Left ventricle myocardium superior (tissue), 1 donor: ENCODE measurements around the gene HDAC2. TPM values are rescaled to one million over a fixed set of nuclear protein-coding genes. Genes with fewer than 3 reads are reported as not detected.
A peak's percentile ranks its signal among the peaks of the same experiment; 100 is the strongest.
"Not testable (repeated sequence)": the region's sequence is repeated elsewhere in the genome, so short reads cannot be mapped to it uniquely, and the experiment has no call there.

ENCODE experiments used
- ATAC-seq: fragments of 200-7000 bp; cut with Tn5 transposase; one replicate; pipeline ENCODE4 v1.9.1; 2020; ENCODE audit warnings: mild to moderate bottlenecking, moderate library complexity
- DNase-seq: peaks from one replicate; pipeline ENCODE4 v3.0.0-alpha.2; 2020
- intact Hi-C: fragments of 100-400 bp; cut with micrococcal nuclease; formaldehyde crosslinking; loops from one replicate; pipeline ENCODE4 v1.11.0; 2022
- total RNA-seq: library from RNA; stranded (reverse); fragmentation: NEBNext Ultra II Directional; extraction: Animal tissue kit (Norgen Biotek cat#: 25700); gene quantifications from one replicate; pipeline ENCODE4 v1.2.1, GENCODE V29; 2021
- donor health status: DM: no; HTN: yes; CAD: no; lungs with severe emphysema.

HDAC2 gene
- total RNA-seq, 1 donor from 2014 or later: 46.7 TPM

GRCh38 chr6:113924312-113924723 lies 46.6 kb downstream of the HDAC2 start:
- peak; percentile 64 for ATAC-seq
- intact Hi-C loops: no loop called here
- no peak for DNase-seq

- DNase-seq (no peak), ATAC-seq (no peak)
- intact Hi-C loops: no loop called here
Observed at GRCh38 chr6:113923526-113923925, 47.4 kb downstream of the HDAC2 start.

GRCh38 chr6:113921299-113921904 lies 49.5 kb downstream of the HDAC2 start:
- intact Hi-C loops: no loop called here

GRCh38 chr6:113920663-113921267 lies 50.2 kb downstream of the HDAC2 start:
- intact Hi-C loops: no loop called here
- DNase-seq: no peak
- ATAC-seq: peak; percentile 61

More at GRCh38 chr6:113921299-113921904, 49.5 kb downstream of the HDAC2 start:
- no peak for DNase-seq
- no peak for ATAC-seq

- DNase-seq, intact Hi-C loops, ATAC-seq: not testable (repeated sequence)
Observed at GRCh38 chr6:113910285-113910684, 60.7 kb downstream of the HDAC2 start.

- intact Hi-C loops: loop anchor here (10.0 kb wide), 1 partner anchor 1135 kb away; no protein-coding TSS in a partner anchor
Observed at GRCh38 chr6:113909224-113909856, 61.6 kb downstream of the HDAC2 start.

GRCh38 chr6:113908801-113909200 lies 62.1 kb downstream of the HDAC2 start:
- intact Hi-C loops: loop anchor here (10.0 kb wide), 1 partner anchor 1134 kb away; no protein-coding TSS in a partner anchor
- ATAC-seq (no peak), DNase-seq (no peak)

More at GRCh38 chr6:113909224-113909856, 61.6 kb downstream of the HDAC2 start:
- ATAC-seq (no peak), DNase-seq (no peak)

GRCh38 chr6:113907102-113907815 lies 63.7 kb downstream of the HDAC2 start:
- DNase-seq (no peak), ATAC-seq (no peak)
- intact Hi-C loops: loop anchor here (10.0 kb wide), 1 partner anchor 1132 kb away; no protein-coding TSS in a partner anchor

GRCh38 chr6:113903666-113904330 lies 67.2 kb downstream of the HDAC2 start:
- intact Hi-C loops: loop anchor here (10.0 kb wide), 1 partner anchor 1129 kb away; no protein-coding TSS in a partner anchor
- ATAC-seq (peak; percentile 93), DNase-seq (peak; percentile 50)

GRCh38 chr6:113901482-113901881 lies 69.5 kb downstream of the HDAC2 start:
- ATAC-seq (no peak), DNase-seq (no peak)
- intact Hi-C loops: loop anchor here (10.0 kb wide), 1 partner anchor 1127 kb away; no protein-coding TSS in a partner anchor

GRCh38 chr6:113894712-113895674 lies 76.0 kb downstream of the HDAC2 start:
- ATAC-seq (no peak), DNase-seq (no peak)
- intact Hi-C loops: no loop called here

- no peak for DNase-seq
- intact Hi-C loops: no loop called here
- ATAC-seq: no peak
Observed at GRCh38 chr6:113893866-113894265, 77.1 kb downstream of the HDAC2 start.

- intact Hi-C loops: no loop called here
- ATAC-seq (no peak), DNase-seq (no peak)
Observed at GRCh38 chr6:113893451-113893850, 77.5 kb downstream of the HDAC2 start.

GRCh38 chr6:113888956-113889630 lies 81.9 kb downstream of the HDAC2 start:
- DNase-seq (no peak), ATAC-seq (no peak)
- intact Hi-C loops: no loop called here

- intact Hi-C loops: no loop called here
- ATAC-seq (no peak), DNase-seq (no peak)
Observed at GRCh38 chr6:113888493-113888892, 82.5 kb downstream of the HDAC2 start.

- intact Hi-C loops: no loop called here
- ATAC-seq (no peak), DNase-seq (no peak)
Observed at GRCh38 chr6:113886512-113886911, 84.4 kb downstream of the HDAC2 start.

GRCh38 chr6:113884011-113884410 lies 86.9 kb downstream of the HDAC2 start:
- DNase-seq (no peak), ATAC-seq (no peak)
- intact Hi-C loops: no loop called here
